Measurements from ENCODE around the gene TWIST2. TPM values are rescaled to one million over a fixed set of nuclear protein-coding genes. Genes with fewer than 3 reads are reported as not detected.

The TWIST2 gene
- total RNA-seq, 1 experiment from 2014 or later = 0.22 TPM

DNA sequence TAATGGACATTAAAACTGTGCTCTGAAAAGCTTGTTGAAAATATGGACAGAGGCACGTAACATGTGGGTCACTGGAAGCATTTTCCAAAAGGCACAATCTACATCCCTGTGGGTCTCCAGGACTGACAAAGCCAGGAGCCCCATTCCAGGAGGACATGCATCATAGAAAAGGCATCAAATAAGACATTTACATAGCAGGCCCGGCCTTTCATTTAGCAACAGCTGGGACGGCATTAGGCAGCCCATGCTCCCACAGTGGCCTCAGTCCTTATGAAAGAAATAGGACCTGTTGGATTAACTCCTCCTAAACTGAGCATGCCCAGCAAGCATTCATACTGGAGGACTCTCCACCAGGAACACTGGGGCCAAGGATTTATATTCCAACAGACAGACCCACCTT, 72.2 kb downstream of the TWIST2 start:
- no peak overlapping the region for H4K8ac ChIP-seq (replicated peaks; ENCODE audit: insufficient read length, low read depth, low read length)
- no peak overlapping the region for H2BK20ac ChIP-seq (ENCODE audit: low read depth, low read length, poor library complexity, severe bottlenecking)
- no peak overlapping the region for H3K14ac ChIP-seq (ENCODE audit: insufficient read depth, low read length)
- H3K4me2 ChIP-seq (ENCODE audit: insufficient read depth, insufficient read length, low read length) = no peak overlapping the region
- H2BK120ac ChIP-seq (ENCODE audit: low read depth, low read length, poor library complexity, severe bottlenecking) = no peak overlapping the region
- no CpG with 5 or more reads among the region's 3 CpGs for WGBS (ENCODE audit: extremely low coverage, insufficient read length, low lambda C conversion rate)
- Mint-ChIP-seq H3K4me3 (no peak overlapping the region), H3K27ac (no peak overlapping the region), H3K36me3 (ENCODE audit: insufficient read depth in 1 of 3, low read depth in 3 of 3) (no peaks in the 10 kb centered on the region), H3K27me3 (ENCODE audit: low read depth) (peaks cover 27% of the 10 kb centered on the region), H3K9me3 (peaks cover 0 to 4% of the 10 kb centered on the region in 2 experiments; a peak in 1 of 5 replicates), H3K4me1 (no peaks in the 10 kb centered on the region)
- H3K23me2 ChIP-seq (ENCODE audit: insufficient read length, low read depth, low read length, poor library complexity, severe bottlenecking) = no peaks in the 10 kb centered on the region
- no peaks in the 10 kb centered on the region for H4K20me1 ChIP-seq (ENCODE audit: control insufficient read depth, insufficient read depth, insufficient read length)
- H4K91ac ChIP-seq (ENCODE audit: insufficient read length, low read depth, low read length) = no peak overlapping the region
- no peak overlapping the region for H3T11ph ChIP-seq (ENCODE audit: low read length)
- no peak overlapping the region for H2BK5ac ChIP-seq (ENCODE audit: insufficient read length, low read length)
- H3K27me3 ChIP-seq (ENCODE audit: insufficient read depth, low read length) = no peaks in the 10 kb centered on the region
- H3K4me1 ChIP-seq (ENCODE audit: insufficient read depth, low read length) = no peaks in the 10 kb centered on the region
- no peak for DNase-seq
- H2BK12ac ChIP-seq (ENCODE audit: insufficient read length, low read depth, low read length) = no peak overlapping the region
- H3K27ac ChIP-seq (ENCODE audit: insufficient read length, low read depth, low read length) = no peak overlapping the region
- no peak overlapping the region for H2BK15ac ChIP-seq (ENCODE audit: low read depth, low read length)
- H4K5ac ChIP-seq (ENCODE audit: insufficient read length, low read depth, low read length) = no peak overlapping the region
- H3K9ac ChIP-seq (ENCODE audit: extremely low read depth, insufficient read length, low read length) = no peak overlapping the region
- no peaks in the 10 kb centered on the region for H3K79me2 ChIP-seq (ENCODE audit: insufficient read depth, low read length)
- TF ChIP-seq, protein P1, sequence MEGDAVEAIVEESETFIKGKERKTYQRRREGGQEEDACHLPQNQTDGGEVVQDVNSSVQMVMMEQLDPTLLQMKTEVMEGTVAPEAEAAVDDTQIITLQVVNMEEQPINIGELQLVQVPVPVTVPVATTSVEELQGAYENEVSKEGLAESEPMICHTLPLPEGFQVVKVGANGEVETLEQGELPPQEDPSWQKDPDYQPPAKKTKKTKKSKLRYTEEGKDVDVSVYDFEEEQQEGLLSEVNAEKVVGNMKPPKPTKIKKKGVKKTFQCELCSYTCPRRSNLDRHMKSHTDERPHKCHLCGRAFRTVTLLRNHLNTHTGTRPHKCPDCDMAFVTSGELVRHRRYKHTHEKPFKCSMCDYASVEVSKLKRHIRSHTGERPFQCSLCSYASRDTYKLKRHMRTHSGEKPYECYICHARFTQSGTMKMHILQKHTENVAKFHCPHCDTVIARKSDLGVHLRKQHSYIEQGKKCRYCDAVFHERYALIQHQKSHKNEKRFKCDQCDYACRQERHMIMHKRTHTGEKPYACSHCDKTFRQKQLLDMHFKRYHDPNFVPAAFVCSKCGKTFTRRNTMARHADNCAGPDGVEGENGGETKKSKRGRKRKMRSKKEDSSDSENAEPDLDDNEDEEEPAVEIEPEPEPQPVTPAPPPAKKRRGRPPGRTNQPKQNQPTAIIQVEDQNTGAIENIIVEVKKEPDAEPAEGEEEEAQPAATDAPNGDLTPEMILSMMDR (conservative IDR thresholded peaks at IDR 0.05) = no peak
- no peak overlapping the region for H3K56ac ChIP-seq (ENCODE audit: insufficient read length, low read depth, low read length)
- H2AK5ac ChIP-seq (ENCODE audit: insufficient read length, low read length) = no peak overlapping the region
- H3K79me1 ChIP-seq (ENCODE audit: insufficient read depth, low read depth, low read length, poor library complexity, severe bottlenecking) = no peaks in the 10 kb centered on the region
- H3K18ac ChIP-seq (ENCODE audit: insufficient read length, low read depth, low read length) = no peak overlapping the region
- no peak overlapping the region for H2AFZ ChIP-seq (ENCODE audit: low read length)
- no peak overlapping the region for H3K23ac ChIP-seq (ENCODE audit: insufficient read length, low read depth, low read length)
- no peak overlapping the region for H3K4ac ChIP-seq (ENCODE audit: low read depth, low read length)
- H3K9me3 ChIP-seq (ENCODE audit: control insufficient read depth, low read depth, low read length) = no peaks in the 10 kb centered on the region

Measured in H9 (cell line).